ENCODE data around the gene WAPL.

WAPL gene

DNA sequence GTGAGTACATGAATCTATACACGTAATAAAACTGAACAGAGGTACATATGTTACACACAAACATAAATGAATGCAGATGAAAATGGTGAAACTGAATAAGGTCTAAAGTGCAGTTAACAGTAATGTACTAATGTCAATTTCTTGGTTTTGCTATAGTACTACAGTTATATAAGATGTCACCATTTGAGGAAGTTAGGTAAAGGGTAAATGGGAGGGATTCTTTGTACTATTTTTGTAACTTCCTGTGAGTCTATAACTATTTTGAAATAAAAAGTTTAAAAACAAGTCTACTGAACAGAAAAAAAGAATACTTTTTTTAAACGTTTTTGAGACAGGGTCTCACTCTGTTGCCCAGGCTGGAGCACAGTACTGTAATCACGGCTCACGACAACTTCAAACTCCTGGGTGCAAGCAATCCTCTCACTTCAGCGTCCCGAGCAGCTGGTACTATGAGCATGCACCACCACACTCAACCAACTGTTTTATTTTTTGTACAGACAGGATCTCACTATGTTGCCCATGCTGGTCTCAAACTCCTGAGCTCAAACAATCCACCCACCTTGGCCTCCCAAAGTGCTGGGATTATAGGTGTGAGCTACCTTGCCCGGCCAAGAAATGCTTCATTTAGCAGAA is 71.5 kb downstream of the WAPL start:
- H3F3A ChIP-seq (ENCODE audit: insufficient read depth, low read length): no peaks in the 10 kb centered on the region
- H3K9me2 ChIP-seq (ENCODE audit: low read depth, low read length): no peaks in the 10 kb centered on the region
- no peaks in the 10 kb centered on the region for H3K9me3 ChIP-seq (ENCODE audit: low read length)
- H3K4me3 ChIP-seq (ENCODE audit: low read depth, low read length, poor library complexity, severe bottlenecking): no peak overlapping the region
- H3K4me1 ChIP-seq (ENCODE audit: insufficient read depth, low read length, severe bottlenecking): peaks cover 28% of the 10 kb centered on the region
- TF ChIP-seq, protein P1, sequence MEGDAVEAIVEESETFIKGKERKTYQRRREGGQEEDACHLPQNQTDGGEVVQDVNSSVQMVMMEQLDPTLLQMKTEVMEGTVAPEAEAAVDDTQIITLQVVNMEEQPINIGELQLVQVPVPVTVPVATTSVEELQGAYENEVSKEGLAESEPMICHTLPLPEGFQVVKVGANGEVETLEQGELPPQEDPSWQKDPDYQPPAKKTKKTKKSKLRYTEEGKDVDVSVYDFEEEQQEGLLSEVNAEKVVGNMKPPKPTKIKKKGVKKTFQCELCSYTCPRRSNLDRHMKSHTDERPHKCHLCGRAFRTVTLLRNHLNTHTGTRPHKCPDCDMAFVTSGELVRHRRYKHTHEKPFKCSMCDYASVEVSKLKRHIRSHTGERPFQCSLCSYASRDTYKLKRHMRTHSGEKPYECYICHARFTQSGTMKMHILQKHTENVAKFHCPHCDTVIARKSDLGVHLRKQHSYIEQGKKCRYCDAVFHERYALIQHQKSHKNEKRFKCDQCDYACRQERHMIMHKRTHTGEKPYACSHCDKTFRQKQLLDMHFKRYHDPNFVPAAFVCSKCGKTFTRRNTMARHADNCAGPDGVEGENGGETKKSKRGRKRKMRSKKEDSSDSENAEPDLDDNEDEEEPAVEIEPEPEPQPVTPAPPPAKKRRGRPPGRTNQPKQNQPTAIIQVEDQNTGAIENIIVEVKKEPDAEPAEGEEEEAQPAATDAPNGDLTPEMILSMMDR (IDR thresholded peaks at IDR 0.05; ENCODE audit: low read length): no peak
- TF ChIP-seq EZH2 (IDR thresholded peaks at IDR 0.05; ENCODE audit: borderline replicate concordance, low read length): no peak
- no peaks in the 10 kb centered on the region for H4K20me1 ChIP-seq (ENCODE audit: insufficient read depth, low read length)
- no peak overlapping the region for H3K9ac ChIP-seq (ENCODE audit: low read length)
- no peaks in the 10 kb centered on the region for H3K79me2 ChIP-seq (ENCODE audit: insufficient read depth, low read length)
- peak overlapping the region; percentile 62 for H3K27ac ChIP-seq (ENCODE audit: low read depth, low read length, poor library complexity, severe bottlenecking)
- no peaks in the 10 kb centered on the region for H3K27me3 ChIP-seq (ENCODE audit: insufficient read depth, low read length)
- H3K36me3 ChIP-seq (ENCODE audit: insufficient read depth, low read length): peaks cover 93% of the 10 kb centered on the region
- H3K4me2 ChIP-seq (ENCODE audit: low read length): no peak overlapping the region; the same call in 1 of the 2 replicates
- H2AFZ ChIP-seq (ENCODE audit: low read length): no peak overlapping the region

DNA sequence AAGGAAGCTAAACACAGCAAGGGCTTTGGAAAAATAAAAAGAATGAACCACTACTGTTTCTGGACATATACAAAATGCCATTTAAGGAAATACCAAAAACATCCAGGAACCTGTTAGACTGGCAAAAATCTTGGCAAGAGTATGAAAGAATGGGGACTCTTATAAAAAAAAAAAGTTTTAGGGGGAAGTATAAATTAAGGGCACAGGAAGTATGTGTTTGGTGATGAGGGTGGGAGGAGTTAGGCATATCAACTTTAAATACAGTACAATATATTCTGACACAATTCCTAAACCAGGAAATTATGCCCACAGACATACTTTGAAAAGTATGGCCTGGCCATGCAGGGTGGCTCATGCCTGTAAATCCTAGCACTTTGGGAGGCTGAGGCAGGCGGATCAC is 74.2 kb downstream of the WAPL start:
- no peaks in the 10 kb centered on the region for H4K20me1 ChIP-seq (ENCODE audit: insufficient read depth, low read length)
- H2AFZ ChIP-seq (ENCODE audit: low read length): no peak overlapping the region
- no peaks in the 10 kb centered on the region for H3F3A ChIP-seq (ENCODE audit: insufficient read depth, low read length)
- H3K27ac ChIP-seq (ENCODE audit: low read depth, low read length, poor library complexity, severe bottlenecking): no peak overlapping the region
- no peaks in the 10 kb centered on the region for H3K27me3 ChIP-seq (ENCODE audit: insufficient read depth, low read length)
- no peak overlapping the region for H3K4me2 ChIP-seq (ENCODE audit: low read length)
- H3K9ac ChIP-seq (ENCODE audit: low read length): no peak overlapping the region
- peaks cover 28% of the 10 kb centered on the region for H3K4me1 ChIP-seq (ENCODE audit: insufficient read depth, low read length, severe bottlenecking)
- no peaks in the 10 kb centered on the region for H3K9me3 ChIP-seq (ENCODE audit: low read length)
- peaks cover 99% of the 10 kb centered on the region for H3K36me3 ChIP-seq (ENCODE audit: insufficient read depth, low read length)
- TF ChIP-seq, protein P1 (IDR thresholded peaks at IDR 0.05; ENCODE audit: low read length): no peak
- no peak for TF ChIP-seq EZH2 (IDR thresholded peaks at IDR 0.05; ENCODE audit: borderline replicate concordance, low read length)
- H3K4me3 ChIP-seq (ENCODE audit: low read depth, low read length, poor library complexity, severe bottlenecking): no peak overlapping the region
- no peaks in the 10 kb centered on the region for H3K79me2 ChIP-seq (ENCODE audit: insufficient read depth, low read length)
- no peaks in the 10 kb centered on the region for H3K9me2 ChIP-seq (ENCODE audit: low read depth, low read length)

DNA sequence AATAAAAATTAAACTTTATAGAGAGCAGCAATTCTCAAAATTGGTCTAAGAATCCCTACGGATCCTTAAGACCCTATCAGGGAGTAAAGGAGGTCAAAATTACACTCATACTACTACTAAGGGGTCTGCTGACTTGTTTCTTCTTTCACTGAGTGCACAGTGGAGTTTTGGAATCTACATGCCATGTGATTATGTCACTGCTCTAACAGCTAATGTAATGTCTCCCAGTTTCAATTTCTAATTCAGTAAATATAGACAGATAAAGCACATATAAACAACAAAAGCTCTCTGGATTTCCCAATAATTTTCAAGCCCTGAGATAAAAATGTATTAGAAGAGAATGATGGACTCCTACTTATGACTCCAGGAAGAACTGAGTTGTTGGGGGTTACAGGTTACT is 74.6 kb downstream of the WAPL start:
- H3F3A ChIP-seq (ENCODE audit: insufficient read depth, low read length): no peaks in the 10 kb centered on the region
- peaks cover 25% of the 10 kb centered on the region for H3K4me1 ChIP-seq (ENCODE audit: insufficient read depth, low read length, severe bottlenecking)
- TF ChIP-seq, protein P1 (IDR thresholded peaks at IDR 0.05; ENCODE audit: low read length): no peak
- TF ChIP-seq EZH2 (IDR thresholded peaks at IDR 0.05; ENCODE audit: borderline replicate concordance, low read length): no peak
- H3K9ac ChIP-seq (ENCODE audit: low read length): no peak overlapping the region
- no peak overlapping the region for H3K4me2 ChIP-seq (ENCODE audit: low read length)
- peaks cover 99% of the 10 kb centered on the region for H3K36me3 ChIP-seq (ENCODE audit: insufficient read depth, low read length)
- no peak overlapping the region for H2AFZ ChIP-seq (ENCODE audit: low read length)
- H3K27me3 ChIP-seq (ENCODE audit: insufficient read depth, low read length): no peaks in the 10 kb centered on the region
- no peak overlapping the region for H3K27ac ChIP-seq (ENCODE audit: low read depth, low read length, poor library complexity, severe bottlenecking)
- H4K20me1 ChIP-seq (ENCODE audit: insufficient read depth, low read length): no peaks in the 10 kb centered on the region
- no peaks in the 10 kb centered on the region for H3K79me2 ChIP-seq (ENCODE audit: insufficient read depth, low read length)
- H3K4me3 ChIP-seq (ENCODE audit: low read depth, low read length, poor library complexity, severe bottlenecking): no peak overlapping the region
- no peaks in the 10 kb centered on the region for H3K9me2 ChIP-seq (ENCODE audit: low read depth, low read length)
- H3K9me3 ChIP-seq (ENCODE audit: low read length): no peaks in the 10 kb centered on the region
